ENCODE data around the gene FBLN1. TPM values are rescaled to one million over a fixed set of nuclear protein-coding genes. Genes with fewer than 3 reads are reported as not detected.
A peak's percentile ranks its signal among the peaks of the same experiment; 100 is the strongest.

FBLN1 gene
- total and polyA plus RNA-seq, 2 of the 13 experiments (the other 11 are each of a cell fraction or from before 2014, with no cell fraction given), result 37.3 to 103 TPM

DNA sequence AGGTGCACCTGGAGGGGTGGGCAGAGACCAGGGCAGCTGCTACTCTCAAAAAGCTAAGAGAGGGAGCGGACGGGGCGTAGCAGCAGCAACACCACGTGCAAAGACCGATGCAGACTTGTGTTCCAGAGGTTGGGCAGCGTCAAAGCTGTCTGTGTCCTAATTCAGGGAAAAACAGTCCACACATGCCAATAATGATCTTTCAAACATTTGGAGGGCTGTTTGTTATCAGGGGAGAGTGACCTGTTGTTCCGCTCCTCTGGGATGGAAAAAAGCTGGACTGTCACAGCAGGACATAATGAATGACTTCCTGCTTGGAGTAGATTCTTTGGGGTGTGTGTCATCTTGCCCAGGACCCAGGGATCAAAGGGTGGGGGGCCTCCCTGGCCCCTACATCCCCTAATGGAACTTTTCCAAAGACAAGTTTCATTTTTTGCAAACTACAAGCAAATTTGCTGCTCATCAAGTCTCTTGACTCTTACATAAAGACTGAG is 6.2 kb upstream of the FBLN1 start (continued):
- TF ChIP-seq, protein P1, sequence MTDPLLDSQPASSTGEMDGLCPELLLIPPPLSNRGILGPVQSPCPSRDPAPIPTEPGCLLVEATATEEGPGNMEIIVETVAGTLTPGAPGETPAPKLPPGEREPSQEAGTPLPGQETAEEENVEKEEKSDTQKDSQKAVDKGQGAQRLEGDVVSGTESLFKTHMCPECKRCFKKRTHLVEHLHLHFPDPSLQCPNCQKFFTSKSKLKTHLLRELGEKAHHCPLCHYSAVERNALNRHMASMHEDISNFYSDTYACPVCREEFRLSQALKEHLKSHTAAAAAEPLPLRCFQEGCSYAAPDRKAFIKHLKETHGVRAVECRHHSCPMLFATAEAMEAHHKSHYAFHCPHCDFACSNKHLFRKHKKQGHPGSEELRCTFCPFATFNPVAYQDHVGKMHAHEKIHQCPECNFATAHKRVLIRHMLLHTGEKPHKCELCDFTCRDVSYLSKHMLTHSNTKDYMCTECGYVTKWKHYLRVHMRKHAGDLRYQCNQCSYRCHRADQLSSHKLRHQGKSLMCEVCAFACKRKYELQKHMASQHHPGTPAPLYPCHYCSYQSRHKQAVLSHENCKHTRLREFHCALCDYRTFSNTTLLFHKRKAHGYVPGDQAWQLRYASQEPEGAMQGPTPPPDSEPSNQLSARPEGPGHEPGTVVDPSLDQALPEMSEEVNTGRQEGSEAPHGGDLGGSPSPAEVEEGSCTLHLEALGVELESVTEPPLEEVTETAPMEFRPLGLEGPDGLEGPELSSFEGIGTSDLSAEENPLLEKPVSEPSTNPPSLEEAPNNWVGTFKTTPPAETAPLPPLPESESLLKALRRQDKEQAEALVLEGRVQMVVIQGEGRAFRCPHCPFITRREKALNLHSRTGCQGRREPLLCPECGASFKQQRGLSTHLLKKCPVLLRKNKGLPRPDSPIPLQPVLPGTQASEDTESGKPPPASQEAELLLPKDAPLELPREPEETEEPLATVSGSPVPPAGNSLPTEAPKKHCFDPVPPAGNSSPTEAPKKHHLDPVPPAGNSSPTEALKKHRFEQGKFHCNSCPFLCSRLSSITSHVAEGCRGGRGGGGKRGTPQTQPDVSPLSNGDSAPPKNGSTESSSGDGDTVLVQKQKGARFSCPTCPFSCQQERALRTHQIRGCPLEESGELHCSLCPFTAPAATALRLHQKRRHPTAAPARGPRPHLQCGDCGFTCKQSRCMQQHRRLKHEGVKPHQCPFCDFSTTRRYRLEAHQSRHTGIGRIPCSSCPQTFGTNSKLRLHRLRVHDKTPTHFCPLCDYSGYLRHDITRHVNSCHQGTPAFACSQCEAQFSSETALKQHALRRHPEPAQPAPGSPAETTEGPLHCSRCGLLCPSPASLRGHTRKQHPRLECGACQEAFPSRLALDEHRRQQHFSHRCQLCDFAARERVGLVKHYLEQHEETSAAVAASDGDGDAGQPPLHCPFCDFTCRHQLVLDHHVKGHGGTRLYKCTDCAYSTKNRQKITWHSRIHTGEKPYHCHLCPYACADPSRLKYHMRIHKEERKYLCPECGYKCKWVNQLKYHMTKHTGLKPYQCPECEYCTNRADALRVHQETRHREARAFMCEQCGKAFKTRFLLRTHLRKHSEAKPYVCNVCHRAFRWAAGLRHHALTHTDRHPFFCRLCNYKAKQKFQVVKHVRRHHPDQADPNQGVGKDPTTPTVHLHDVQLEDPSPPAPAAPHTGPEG (CRISPR knock-in tag; IDR thresholded peaks at IDR 0.05), result no peak
- TF ChIP-seq ZNF552 (CRISPR knock-in tag; IDR thresholded peaks at IDR 0.05; ENCODE audit: borderline replicate concordance) (no peak), ZNF282 (IDR thresholded peaks at IDR 0.05; ENCODE audit: partially characterized antibody) (no peak), FOXK2 (IDR thresholded peaks at IDR 0.05) (no peak), ZNF333 (CRISPR knock-in tag; IDR thresholded peaks at IDR 0.05; ENCODE audit: borderline replicate concordance) (no peak)

DNA sequence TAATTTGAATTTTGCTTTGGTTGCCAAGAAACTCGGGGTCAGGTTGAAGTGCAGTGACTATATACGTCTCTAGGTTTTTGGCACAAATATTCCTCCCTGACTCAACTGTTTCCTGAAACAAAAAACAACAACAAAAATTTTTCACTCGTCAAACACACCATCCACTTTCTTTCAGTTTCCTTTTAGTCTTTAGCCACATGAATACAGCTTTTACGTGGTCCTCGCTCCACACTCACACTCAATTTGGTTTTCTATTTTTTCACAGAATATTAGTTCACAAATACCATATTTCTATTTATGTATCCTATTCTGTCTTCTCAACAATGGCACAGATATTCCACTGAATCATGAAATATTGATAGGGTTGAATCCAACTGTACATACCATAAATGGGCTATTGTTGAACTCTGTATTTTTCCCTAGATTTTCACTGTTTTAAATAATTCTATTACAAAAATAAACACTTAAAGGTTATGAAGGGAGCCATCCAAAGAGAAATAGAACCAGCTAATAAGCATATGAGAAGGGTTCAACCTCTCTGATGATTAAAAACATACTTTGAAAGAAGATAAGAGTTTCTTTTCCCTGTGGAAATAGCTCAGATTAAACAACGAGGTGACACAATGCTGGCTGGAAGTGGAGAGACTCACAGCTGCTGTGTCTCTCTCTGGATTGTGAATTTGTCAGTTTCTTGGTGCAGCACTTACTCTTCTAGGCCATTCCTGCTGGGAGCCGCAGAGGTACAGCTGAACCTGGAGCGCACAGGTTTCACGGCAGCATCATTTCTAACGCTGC is 5.1 kb upstream of the FBLN1 start:
- Histone ChIP-seq H3K27me3 (ENCODE audit: control insufficient read depth in 1 of 2, insufficient read depth in 2 of 2, low read length in 2 of 2) (no peaks in the 10 kb centered on the region), H3K9ac (ENCODE audit: insufficient read depth, low read depth, low read length) (no peak overlapping the region), H3K27ac (ENCODE audit: extremely low read length, insufficient read depth, low read length) (no peak overlapping the region), H3K4me1 (ENCODE audit: insufficient read depth, low read length) (peaks cover 83% of the 10 kb centered on the region), H3K36me3 (replicated peaks in 1 of 2; ENCODE audit: control insufficient read depth in 1 of 2, insufficient read depth in 2 of 2, low read length in 2 of 2) (no peaks in the 10 kb centered on the region), H3K9me3 (ENCODE audit: low read length) (no peaks in the 10 kb centered on the region), H3K4me2 (ENCODE audit: low read depth, low read length) (peak overlapping the region; percentile 13; the same call in 1 of the 2 replicates), H3K79me2 (ENCODE audit: insufficient read depth, low read length) (peaks cover 2% of the 10 kb centered on the region), H2AFZ (ENCODE audit: low read length) (no peak overlapping the region), H3K4me3 (replicated peaks in 1 of 3; ENCODE audit: insufficient read depth in 1 of 3, low read depth in 2 of 3, low read length in 3 of 3) (no peak overlapping the region), H4K20me1 (ENCODE audit: insufficient read depth, low read length) (no peaks in the 10 kb centered on the region)
- intact Hi-C loops (cut with micrococcal nuclease; ENCODE audit: unreplicated experiment), result no loop called here
- DNase-seq (ENCODE audit: low spot score) (no peak), FAIRE-seq (no peak), ATAC-seq (no peak)
- 62% methylated on average over 10 of the region's 10 CpGs for WGBS (ENCODE audit: low lambda C conversion rate)
- in situ Hi-C loops (cut with HindIII; ENCODE audit: extremely low pct_ligation_motif_present, low pct_unique_long_range_greater_than_20kb), result no loop called here
- POLR2A ChIA-PET, result interaction anchor here (0.8 to 2.2 kb wide), 2 partner anchors 14 kb away, joined by 3 to 6 read pairs; no protein-coding TSS in a partner anchor
- BruUV-seq (replicated peaks), result no TSS peak
- CTCF ChIA-PET (ENCODE audit: low intra/inter-chr PET ratio, low total read pairs), result no interaction called here
- TF ChIP-seq ZKSCAN8 (CRISPR knock-in tag; IDR thresholded peaks at IDR 0.05; ENCODE audit: borderline replicate concordance) (no peak), NFRKB (IDR thresholded peaks at IDR 0.05) (no peak), HNRNPH1 (optimal IDR thresholded peaks at IDR 0.05; ENCODE audit: low read depth, low read length) (no peak), ZNF44 (CRISPR knock-in tag; IDR thresholded peaks at IDR 0.05) (no peak), ZNF451 (CRISPR knock-in tag; IDR thresholded peaks at IDR 0.05) (no peak), FLYWCH1 (CRISPR knock-in tag; IDR thresholded peaks at IDR 0.05) (no peak), SETDB1 (CRISPR knock-in tag; IDR thresholded peaks at IDR 0.05; ENCODE audit: borderline replicate concordance) (no peak), MIXL1 (CRISPR knock-in tag; IDR thresholded peaks at IDR 0.05) (no peak)
- TF ChIP-seq, protein P2, sequence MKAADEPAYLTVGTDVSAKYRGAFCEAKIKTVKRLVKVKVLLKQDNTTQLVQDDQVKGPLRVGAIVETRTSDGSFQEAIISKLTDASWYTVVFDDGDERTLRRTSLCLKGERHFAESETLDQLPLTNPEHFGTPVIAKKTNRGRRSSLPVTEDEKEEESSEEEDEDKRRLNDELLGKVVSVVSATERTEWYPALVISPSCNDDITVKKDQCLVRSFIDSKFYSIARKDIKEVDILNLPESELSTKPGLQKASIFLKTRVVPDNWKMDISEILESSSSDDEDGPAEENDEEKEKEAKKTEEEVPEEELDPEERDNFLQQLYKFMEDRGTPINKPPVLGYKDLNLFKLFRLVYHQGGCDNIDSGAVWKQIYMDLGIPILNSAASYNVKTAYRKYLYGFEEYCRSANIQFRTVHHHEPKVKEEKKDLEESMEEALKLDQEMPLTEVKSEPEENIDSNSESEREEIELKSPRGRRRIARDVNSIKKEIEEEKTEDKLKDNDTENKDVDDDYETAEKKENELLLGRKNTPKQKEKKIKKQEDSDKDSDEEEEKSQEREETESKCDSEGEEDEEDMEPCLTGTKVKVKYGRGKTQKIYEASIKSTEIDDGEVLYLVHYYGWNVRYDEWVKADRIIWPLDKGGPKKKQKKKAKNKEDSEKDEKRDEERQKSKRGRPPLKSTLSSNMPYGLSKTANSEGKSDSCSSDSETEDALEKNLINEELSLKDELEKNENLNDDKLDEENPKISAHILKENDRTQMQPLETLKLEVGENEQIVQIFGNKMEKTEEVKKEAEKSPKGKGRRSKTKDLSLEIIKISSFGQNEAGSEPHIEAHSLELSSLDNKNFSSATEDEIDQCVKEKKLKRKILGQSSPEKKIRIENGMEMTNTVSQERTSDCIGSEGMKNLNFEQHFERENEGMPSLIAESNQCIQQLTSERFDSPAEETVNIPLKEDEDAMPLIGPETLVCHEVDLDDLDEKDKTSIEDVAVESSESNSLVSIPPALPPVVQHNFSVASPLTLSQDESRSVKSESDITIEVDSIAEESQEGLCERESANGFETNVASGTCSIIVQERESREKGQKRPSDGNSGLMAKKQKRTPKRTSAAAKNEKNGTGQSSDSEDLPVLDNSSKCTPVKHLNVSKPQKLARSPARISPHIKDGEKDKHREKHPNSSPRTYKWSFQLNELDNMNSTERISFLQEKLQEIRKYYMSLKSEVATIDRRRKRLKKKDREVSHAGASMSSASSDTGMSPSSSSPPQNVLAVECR (CRISPR knock-in tag; IDR thresholded peaks at IDR 0.05; ENCODE audit: borderline replicate concordance), result no peak

All from HepG2 (cell line).